Measurements from ENCODE around the gene PPP1R3F.
"Not testable (repeated sequence)": the region's sequence is repeated elsewhere in the genome, so short reads cannot be mapped to it uniquely, and the experiment has no call there.

PPP1R3F gene

DNA sequence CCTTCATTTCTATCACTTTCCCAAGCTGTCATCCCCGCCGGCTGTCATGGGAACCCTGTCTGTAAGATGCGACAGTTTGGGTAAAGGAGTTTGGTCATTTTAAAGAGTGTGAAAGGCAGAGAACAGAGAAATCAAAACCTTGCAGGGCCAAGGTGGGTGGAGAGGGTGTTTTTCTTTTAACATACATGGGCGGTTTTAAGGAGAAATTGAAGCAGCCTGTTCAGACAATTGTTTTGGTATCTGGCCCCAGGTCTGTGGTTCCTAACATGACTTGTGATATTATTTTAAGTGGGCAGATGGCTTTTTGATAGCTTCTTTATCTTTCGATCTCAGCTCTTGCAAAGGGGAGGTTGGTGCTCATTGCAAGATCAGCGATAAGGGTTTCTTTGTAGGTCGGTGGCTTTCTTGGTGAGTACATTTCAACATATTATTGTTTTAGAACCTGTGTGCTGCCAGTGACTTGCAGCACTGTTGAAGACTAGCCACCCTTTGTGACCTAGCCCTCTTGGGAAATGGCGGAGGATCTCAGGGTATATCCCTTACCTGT is 3.7 kb downstream of the PPP1R3F start:
- DNase-seq, result no peak

DNA sequence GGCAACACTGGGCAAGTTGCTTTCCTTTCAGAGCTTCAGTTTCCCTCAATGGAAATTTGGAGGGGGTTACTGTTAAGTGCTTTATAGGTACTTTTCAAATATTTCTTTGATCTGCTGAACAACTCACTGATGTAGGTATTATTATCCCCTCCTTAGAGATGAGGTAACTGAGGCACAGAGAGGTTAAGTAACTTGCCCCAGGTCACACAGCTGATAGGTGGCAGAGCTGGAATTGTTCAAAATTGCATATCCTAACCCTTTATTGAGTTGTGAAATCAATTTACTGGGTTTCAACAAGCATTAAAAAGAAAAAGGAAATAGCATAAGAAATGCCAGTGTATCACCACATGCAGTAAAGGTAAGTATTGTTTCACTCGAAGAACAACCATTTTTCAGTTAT is 6.6 kb downstream of the PPP1R3F start:
- no peak for DNase-seq

DNA sequence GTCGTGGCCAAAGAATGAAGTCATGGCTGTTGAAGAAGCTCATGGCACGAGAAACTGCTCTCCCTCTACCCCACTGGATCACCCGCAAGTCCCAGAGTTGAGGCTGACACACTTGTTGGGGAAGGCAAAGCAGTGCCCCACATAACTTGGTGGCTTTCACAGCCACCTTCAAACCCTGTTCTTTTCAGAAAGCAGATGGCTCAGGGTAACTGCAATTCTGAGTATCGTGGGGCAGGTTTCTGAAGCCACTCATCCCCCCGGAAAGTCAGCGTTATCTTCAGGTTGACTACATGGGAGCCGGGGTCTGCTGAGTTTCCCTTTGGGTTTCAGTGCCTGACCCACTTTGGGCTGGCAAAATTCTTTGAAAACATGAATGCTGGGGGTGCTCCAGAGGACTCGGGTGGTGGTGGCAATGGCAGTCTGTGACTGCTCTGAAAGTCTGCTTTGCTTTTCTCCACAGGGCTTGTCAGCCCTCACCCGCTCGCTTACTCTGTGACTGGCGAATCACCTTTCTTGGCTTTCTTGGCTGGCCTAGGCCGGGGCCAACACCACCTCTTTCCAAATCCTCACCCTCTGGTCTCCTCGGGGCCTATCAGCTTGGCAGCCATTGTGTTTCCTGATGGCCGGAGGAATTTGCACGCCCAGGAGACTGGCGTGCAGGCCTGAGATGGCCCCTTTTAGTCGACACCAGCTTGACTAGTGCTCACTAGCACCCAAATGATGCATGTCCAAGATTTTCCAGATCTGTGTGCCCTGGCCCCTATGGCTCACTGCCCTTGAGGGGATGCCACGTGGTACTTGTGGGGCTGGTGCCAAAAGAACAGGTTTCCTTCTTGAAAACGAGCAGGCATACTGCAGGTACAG is 7.3 kb downstream of the PPP1R3F start:
- no peak for DNase-seq

DNA sequence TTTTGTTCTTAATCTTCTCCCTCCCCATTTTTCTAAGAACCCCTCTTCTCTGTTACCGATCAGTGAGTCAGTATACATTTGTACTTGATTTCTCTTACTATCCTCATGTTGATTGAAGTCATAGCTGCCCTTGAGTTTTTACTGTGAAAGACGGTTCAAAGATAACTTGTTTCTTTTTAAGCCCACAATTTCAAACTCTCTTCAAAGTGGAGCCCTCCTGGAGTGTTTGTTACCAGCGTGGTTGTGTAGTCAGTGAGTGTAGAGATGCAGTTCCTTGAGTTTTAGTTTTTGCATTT is 7.9 kb downstream of the PPP1R3F start:
- DNase-seq, result no peak

DNA sequence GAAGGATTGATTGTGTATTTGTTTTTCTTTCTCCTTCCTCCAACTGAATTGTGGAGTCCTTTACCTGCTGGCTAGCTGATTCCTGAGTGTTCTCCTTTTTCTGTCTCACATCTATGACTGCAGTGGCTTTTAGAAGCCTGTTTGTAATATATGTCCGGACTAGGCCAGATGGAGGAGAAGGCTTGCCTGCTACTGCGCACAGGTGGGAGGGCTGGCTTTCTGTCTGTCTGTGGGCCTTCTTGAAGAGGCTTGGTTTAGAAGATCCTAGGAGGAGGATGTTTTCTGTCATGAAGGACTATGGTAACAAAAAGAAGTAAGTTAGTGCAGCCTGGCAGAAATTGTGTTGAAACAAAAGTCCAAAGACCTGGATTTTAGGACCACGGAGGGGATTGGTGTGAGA is 8.5 kb downstream of the PPP1R3F start:
- DNase-seq, result no peak

DNA sequence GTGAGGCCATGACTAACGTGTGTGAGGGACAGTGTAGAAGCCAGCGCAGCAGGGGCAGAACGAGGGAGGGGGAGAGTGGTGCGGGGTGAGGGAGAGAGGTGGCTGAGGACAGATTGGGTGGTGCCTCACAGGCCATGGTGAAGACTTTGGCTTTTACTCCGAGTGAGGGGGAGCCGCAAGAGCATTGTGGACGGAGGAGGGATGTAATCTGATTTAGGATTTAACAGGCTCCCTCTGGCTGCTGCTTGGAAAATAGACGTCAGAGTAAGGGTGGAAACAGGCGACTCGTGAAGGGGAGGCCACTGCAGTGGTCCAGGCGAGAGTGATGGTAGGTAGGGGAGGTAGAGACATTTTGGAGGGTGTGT is 13.0 kb downstream of the PPP1R3F start:
- peak in 3 of 56 donors; percentile 1 to 20 (median 3) for DNase-seq

DNA sequence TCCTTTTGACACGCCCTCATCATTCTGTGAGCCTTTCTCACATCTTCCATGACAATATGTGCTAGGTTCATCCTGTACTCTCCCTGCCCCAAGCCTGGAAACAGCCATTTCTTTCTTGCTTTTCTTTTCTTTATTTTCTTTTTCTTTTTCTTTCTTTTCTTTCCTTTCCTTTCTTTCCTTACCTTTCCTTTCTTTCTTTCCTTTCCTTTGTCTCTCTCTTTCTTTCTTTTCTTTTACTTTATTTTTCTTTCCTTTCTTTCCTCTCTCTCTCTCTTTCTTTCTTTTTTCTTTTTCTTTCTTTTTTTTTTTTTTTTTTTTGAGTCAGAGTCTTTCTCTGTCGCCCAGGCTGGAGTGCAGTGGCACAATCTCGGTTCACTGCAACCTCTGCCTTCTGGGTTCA is 14.6 kb downstream of the PPP1R3F start:
- no peak for DNase-seq

DNA sequence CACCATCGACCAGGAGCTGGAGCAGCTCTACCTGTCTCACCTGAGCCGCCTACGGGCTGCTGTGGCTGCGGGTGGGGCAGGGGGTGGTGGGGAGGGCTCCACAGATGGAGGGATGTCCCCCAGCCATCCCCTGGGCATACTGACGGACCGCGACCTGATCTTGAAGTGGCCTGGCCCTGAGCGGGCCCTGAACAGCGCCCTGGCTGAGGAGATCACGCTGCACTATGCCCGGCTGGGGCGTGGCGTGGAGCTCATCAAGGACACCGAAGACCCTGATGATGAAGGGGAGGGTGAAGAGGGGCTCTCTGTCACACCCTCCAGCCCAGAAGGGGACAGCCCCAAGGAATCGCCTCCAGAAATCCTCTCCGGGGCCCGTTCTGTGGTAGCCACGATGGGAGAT is 16.5 kb downstream of the PPP1R3F start:
- DNase-seq, result no peak

DNA sequence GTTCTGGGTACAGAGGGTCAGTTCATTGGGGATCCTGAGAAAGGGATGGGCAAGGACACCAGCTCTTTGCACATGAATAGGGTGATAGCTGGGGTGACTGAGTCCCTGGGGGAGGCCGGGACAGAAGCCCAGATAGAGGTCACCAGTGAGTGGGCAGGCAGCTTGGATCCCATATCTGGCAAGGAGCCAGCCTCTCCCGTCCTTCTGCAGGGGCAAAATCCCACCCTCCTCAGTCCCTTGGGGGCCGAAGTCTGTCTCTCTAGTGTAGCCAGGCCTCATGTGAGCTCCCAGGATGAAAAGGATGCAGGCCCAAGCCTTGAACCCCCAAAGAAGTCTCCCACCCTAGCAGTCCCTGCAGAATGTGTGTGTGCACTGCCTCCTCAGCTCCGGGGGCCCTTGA is 17.0 kb downstream of the PPP1R3F start:
- no peak for DNase-seq

DNA sequence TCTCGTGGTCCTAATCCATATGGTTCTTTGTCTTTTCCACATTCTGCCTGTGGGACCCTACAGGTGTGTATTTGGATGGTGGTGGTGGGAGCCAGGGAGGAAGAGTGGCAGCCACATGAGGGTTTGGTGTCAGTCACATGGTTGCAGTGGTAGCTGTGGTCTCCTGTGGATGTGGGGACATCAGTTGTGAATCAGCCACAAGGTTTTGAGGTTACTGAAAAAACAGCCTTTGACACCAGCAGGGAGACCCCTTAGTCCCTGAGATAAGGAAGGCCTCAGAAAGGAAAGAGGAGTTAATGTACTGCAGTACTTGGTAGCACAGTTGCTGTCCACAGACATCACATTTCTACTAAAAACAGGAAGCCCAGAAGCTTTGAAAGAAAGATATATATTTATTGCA is 18.1 kb downstream of the PPP1R3F start:
- DNase-seq, result no peak

DNA sequence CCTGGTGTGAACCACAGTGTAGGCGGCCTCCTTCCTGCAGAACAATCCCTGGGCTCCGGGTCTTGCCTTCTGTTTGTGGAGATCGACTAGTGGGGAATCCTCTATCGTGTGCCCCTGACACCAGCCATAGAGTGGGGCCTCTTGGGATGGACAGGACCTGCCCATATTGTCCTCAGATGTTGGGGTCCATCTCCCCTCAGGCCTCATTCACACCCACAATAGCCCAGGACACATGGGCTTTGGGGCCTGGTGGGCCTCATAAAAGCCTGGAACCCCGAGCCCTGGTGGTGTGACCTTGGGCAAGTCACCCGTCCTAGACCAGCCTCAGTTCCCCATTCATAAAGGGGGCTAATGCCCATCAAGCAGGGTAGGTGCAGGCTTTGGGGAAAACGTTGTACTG is 20.6 kb downstream of the PPP1R3F start:
- DNase-seq, result no peak

DNA sequence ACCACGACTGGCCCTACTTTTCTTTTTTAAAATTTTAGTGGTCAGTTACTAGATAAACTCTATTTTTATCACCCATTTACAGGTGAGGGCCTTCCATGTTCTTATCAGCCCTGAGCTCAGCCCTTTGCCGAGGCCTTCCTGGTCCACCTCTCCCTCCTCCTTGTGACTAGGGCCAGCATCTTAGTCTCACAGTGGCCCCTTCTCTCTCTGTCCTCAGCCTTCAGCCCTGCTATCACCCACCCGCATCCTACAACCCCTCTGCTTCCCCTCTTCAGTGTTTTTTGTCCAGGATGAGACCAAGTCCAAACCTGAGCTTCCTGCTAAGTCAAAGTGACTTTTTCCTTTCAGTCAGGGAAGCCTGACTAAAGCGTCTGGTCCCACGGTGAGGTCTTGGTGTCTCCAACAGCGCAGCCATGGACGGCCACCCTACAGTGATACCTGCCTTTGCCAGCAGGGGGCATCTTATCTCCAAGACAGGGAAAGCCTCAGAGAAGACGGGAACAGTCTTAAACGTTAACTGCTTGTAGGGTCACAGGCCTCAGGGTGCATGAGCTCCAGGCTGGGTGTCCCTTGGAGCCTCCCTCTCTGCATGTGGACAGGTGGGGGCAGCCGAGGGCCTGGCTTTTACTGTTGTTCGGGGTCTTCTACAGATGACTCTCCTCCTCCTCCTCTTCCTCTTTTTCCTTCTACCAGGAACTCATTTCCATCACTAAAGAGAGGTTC is 22.2 kb downstream of the PPP1R3F start:
- peak in 23 of 56 donors; percentile 4 to 68 (median 11) for DNase-seq

DNA sequence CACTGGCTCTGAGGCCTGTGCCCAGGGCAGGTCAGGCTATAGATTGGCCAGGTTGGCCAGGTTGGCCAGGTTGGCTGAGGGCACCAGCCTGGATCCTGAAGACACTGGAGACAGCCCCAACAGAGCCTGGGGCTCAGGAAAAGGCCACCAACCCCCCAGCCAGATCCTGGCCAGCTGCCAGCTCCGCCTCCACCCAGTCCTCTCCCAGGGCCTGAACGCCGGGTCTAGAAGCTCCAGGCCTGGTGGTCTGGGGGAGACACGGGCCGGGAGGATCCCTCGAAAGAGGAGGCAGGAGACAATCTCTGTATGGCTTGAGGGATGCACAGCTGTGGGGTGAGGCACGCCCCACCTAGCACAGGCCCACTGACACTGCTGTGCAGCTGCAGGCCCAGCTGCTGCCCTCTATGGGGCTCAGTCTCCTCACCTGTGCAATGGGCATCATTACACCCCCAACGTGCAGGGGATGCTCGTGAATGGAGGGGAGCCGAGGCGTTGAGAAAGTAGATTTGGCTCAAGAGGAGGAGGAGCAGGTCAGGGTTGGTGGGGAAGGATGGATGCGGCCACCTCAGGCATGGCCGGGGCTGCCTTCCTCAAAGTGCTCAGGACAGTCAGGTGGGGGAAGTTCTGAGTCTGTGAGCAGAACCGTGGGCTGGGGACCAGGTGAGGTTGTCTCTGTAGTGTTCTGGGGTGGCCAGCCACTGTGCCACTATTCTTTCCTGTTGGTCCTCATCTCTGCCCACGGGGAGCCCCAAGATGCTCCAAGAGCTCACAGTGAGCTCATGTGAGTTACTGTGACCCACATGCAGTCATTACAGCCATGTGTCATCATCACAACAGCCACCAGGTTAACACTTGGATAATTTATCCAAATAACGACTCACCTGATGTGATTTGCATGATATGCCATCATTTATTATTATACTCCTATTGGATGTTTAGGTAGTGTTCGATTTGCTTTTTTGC is 23.1 kb downstream of the PPP1R3F start:
- no peak for DNase-seq

DNA sequence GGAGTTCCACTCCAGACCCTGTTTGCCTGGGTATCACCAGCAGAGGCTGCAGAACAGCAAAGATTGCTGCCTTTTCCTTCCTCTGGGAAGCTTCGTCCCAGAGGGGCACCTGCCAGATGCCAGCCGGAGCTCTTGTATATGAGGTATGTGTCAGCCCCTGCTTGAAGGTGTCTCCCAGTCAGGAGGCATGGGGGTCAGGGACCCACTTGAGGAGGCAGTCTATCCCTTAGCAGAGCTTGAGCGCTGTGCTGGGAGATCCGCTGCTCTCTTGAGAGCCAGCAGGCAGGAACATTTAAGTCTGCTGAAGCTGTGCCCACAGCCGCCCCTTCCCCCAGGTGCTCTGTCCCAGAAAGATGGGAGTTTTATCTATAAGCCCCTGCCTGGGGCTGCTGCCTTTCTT is 29.7 kb downstream of the PPP1R3F start:
- not testable (repeated sequence) for DNase-seq

DNA sequence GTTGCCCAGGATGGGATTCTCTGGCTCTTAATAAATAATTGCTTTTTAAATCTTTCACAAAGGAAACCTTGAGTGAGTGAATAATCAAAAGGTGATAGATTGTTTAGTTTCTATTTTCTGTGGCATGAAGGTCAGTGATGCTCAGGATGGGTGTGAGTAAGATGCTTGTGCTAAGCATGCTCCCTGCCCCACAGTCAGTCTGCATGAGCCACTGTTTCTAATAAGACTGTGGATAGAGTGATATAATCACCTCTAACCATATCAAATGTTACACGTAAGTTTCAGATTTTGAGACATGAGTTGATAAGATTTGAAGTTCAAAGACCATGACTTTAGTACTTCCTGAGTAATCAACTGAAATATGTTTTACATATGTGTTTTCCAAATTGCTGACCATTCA is 31.1 kb downstream of the PPP1R3F start:
- DNase-seq, result no peak

DNA sequence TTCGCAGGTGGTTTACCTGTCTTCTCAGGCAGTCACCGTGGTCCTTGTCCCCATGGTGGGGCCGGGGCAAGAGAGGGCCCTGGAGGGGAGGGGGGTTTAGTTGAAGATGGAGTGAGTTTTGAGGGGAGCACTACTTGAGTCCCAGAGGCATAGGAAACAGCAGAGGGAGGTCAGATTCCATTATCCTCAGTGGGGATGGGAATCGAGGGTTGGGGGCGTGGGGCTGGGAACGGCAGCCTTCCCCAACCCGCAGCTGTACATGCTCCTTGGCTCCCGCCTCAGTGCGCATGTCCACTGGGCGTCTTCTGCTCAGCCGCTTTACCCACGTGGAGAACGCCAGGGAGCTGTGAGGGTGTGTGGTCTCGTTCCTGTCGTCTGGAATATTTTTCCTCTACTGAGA is 33.8 kb downstream of the PPP1R3F start, which contains the start of gene GAGE10:
TSS of gene GAGE10 (plus strand) at position 301 of the 400 bp plus-strand sequence. CDS start 1,214 bp downstream, outside the sequence.
- DNase-seq, result no peak

DNA sequence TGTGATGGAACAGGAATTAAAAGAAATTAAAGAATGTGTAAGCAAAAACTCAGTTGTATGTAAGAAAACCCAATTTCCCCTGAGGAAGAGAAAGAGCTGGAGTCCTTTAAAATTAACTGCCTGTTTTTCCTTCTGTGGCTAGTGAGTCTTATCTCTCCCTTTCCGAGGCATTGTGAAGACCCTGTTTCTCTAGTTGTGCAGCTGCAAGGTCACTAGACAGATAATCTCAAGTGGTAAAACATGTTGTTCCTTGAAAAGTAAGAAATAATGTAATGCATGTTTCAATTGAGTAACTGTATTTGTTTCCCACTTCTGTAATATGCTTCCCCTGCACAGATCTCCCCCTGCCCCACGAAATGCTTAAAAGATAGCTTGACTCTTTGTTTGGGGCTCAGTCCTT is 38.2 kb downstream of the PPP1R3F start:
- not testable (repeated sequence) for DNase-seq

DNA sequence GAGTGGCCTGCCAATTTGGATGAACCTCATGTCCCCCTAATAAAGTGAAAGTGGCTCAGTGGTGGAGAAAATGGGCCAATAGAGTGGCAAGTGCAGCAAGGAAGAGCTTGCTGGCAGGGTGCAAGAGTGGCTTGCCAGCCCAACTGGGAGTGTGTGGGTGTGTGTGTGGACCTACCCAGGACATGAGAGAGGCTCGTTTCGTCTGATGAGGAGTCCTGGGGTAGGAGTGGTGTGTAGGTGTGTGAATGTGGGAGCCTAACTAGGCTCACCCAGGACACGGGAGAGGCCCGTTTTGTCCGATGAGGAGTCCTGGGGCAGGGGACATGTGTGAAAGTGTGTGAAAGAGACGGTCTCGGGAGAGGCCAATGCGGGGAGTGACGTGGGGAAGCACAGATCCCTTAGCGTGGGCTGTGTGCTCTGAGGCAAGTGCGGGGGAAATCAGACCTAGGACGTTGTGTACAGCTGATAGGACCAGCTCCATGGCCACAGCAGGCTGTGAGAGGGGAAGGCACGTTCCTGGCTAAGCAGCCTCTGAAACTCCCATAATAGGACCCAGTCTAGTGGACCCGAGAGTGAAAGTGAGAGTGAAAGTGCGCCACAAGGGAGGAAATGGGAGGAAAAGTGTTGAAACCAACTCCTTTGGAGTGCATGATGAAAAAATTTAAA is 39.1 kb downstream of the PPP1R3F start:
- peak in 5 of 56 donors; percentile 0 to 11 (median 2) for DNase-seq

DNA sequence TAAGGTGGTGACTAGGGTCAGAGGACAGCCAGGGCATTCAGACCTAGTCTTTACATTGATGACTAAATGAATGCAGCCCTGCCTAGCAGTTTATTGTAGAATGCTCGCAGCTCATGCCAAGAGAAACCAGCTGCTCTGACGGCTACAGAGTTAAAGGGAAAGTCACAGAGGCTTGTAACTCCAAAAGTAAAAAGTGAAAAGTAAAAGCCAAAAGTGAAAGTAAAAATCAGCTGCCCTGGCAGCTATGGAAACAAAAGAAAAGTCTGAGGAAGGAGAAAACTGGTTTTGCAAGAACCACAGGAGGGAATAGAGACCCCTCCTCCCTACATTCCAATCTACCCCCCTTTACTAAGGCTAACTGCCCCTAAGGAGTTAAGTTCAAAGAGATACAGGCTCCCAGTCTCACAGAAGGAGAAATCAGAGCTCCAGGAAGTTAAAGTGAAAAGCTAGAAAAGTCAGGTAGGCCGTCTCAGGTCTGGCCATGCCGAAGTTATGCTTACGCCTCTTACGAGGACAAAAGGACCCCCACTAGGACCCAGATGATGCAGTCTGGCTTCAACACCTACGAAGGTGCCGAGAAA is 39.9 kb downstream of the PPP1R3F start:
- no peak for DNase-seq

DNA sequence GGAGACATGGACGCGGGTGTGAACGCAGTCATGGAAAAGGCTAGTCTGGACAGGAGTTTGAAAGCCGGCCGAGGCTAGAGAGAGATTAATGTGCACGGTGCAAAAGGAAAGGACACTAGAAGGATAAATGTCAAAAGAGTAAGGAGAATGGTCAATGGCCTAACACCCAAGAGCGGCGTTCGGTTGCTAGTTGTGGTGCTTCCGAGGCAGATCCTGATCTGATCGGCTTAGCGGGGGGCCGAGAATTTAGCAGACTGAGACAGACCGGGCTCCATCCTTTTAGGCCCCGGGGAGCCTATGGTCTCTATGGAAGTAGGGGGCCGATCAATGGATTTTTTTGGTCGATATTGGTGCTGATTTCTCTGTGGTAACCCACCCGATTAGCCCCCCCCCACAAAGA is 40.8 kb downstream of the PPP1R3F start:
- no peak for DNase-seq

DNA sequence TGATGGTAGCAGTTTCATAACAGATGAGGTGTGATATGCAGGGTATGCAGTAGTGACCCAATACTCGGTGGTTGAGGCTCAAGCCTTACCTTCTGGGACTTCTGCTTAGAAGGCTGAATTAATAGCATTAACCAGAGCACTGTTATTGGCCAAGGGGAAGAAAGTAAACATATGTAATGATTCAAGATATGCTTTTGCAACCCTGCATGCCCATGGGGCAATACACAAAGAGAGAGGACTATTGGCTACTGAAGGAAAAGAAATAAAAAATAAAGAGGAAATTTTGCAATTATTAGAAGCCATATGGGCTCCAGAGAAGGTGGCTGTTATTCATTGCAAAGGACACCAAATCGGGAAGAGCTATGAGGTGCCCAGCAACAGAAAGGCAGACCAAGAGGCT is 42.6 kb downstream of the PPP1R3F start:
- no peak for DNase-seq
